ENCODE results near the gene KCNAB1.

KCNAB1 gene

GRCh38 chr3:156240642-156241041 is 120.3 kb downstream of the KCNAB1 start:
- TF ChIP-seq ZNF8 (CRISPR knock-in tag; IDR thresholded peaks at IDR 0.05) (no peak), GLIS3 (CRISPR knock-in tag; IDR thresholded peaks at IDR 0.05) (no peak), CSRNP3 (CRISPR knock-in tag; IDR thresholded peaks at IDR 0.05) (no peak), ZFP30 (CRISPR knock-in tag; IDR thresholded peaks at IDR 0.05) (no peak), ARNTL (CRISPR knock-in tag; IDR thresholded peaks at IDR 0.05; ENCODE audit: borderline replicate concordance, low read depth) (no peak), TOX (CRISPR knock-in tag; IDR thresholded peaks at IDR 0.05; ENCODE audit: borderline replicate concordance) (no peak), TSHZ2 (CRISPR knock-in tag; IDR thresholded peaks at IDR 0.05) (no peak), SNAI2 (CRISPR knock-in tag; IDR thresholded peaks at IDR 0.05) (no peak), OSR1 (CRISPR knock-in tag; IDR thresholded peaks at IDR 0.05) (no peak), ZC3H10 (CRISPR knock-in tag; IDR thresholded peaks at IDR 0.05) (no peak), ISL1 (CRISPR knock-in tag; IDR thresholded peaks at IDR 0.05) (no peak), PPARA (CRISPR knock-in tag; IDR thresholded peaks at IDR 0.05; ENCODE audit: borderline replicate concordance) (no peak), ZNF565 (CRISPR knock-in tag; conservative IDR thresholded peaks at IDR 0.05; ENCODE audit: low read depth) (no peak), BACH2 (CRISPR knock-in tag; IDR thresholded peaks at IDR 0.05; ENCODE audit: borderline replicate concordance) (no peak), CREB5 (CRISPR knock-in tag; IDR thresholded peaks at IDR 0.05; ENCODE audit: low read depth) (no peak), PATZ1 (CRISPR knock-in tag; IDR thresholded peaks at IDR 0.05; ENCODE audit: borderline replicate concordance) (no peak)
- no peak for ATAC-seq

- no peak for ATAC-seq
These were observed 126.8 kb downstream of the KCNAB1 start for GRCh38 chr3:156246961-156247725.

GRCh38 chr3:156250550-156250949 is 130.2 kb downstream of the KCNAB1 start:
- ATAC-seq: no peak
- TF ChIP-seq ESRRG (CRISPR knock-in tag; IDR thresholded peaks at IDR 0.05) (no peak), ISL1 (CRISPR knock-in tag; IDR thresholded peaks at IDR 0.05) (no peak)

More at GRCh38 chr3:156246961-156247725, 126.8 kb downstream of the KCNAB1 start:
- TF ChIP-seq GLIS3 (CRISPR knock-in tag; IDR thresholded peaks at IDR 0.05) (no peak), CSRNP3 (CRISPR knock-in tag; IDR thresholded peaks at IDR 0.05) (no peak), ZNF565 (CRISPR knock-in tag; conservative IDR thresholded peaks at IDR 0.05; ENCODE audit: low read depth) (no peak), ESRRG (CRISPR knock-in tag; IDR thresholded peaks at IDR 0.05) (no peak), ZNF70 (CRISPR knock-in tag; IDR thresholded peaks at IDR 0.05) (no peak), ZFP30 (CRISPR knock-in tag; IDR thresholded peaks at IDR 0.05) (no peak), TCF4 (CRISPR knock-in tag; IDR thresholded peaks at IDR 0.05; ENCODE audit: borderline replicate concordance) (no peak)
